Activated T-cell treated with anti-CD3 and anti-CD28 coated beads, Interleukin-2, amount 50 U/mL, for 72 hours (primary cell): ENCODE measurements around the gene TBC1D14. TPM values are rescaled to one million over a fixed set of nuclear protein-coding genes. Genes with fewer than 3 reads are reported as not detected.
A peak's percentile ranks its signal among the peaks of the same experiment; 100 is the strongest.

Experiments used
- ATAC-seq, 2 donors: fragments of 150-1000 bp; cut with Tn5 transposase; replicated peaks in 1 of 2; 2 replicates each; pipeline ENCODE4 v1.10.0; 2021; ENCODE audit warnings: moderate library complexity in 2 of 2, mild to moderate bottlenecking in 1 of 2
- DNase-seq, 2 donors: peaks; one replicate each; pipeline ENCODE4 v3.0.0; 2021 to 2022; ENCODE audit warnings: mixed read lengths in 1 of 2
- H3K27ac Mint-ChIP-seq: one replicate; pipeline ENCODE4 v1.8.0; 2022; ENCODE audit warnings: mild to moderate bottlenecking, moderate library complexity, mixed read lengths
- H3K27me3 Mint-ChIP-seq: one replicate; pipeline ENCODE4 v1.8.0; 2022; ENCODE audit warnings: low read depth, mixed read lengths
- H3K36me3 Mint-ChIP-seq, 2 donors: one replicate each; pipeline ENCODE4 v1.8.0; 2022; ENCODE audit warnings: mixed read lengths in 2 of 2, mild to moderate bottlenecking in 1 of 2; ENCODE audit not compliant: insufficient read depth in 2 of 2
- H3K4me1 Mint-ChIP-seq: one replicate; pipeline ENCODE4 v1.8.0; 2022; ENCODE audit warnings: low read depth, mixed read lengths
- H3K4me3 Mint-ChIP-seq, 2 donors: one replicate each; pipeline ENCODE4 v1.8.0; 2022; ENCODE audit warnings: mild to moderate bottlenecking in 2 of 2, mixed read lengths in 2 of 2, moderate library complexity in 2 of 2
- H3K9me3 Mint-ChIP-seq, 2 donors: one replicate each; pipeline ENCODE4 v1.8.0; 2022; ENCODE audit warnings: mixed read lengths in 2 of 2
- total RNA-seq, 2 donors: library from RNA; stranded (reverse); gene quantifications; one replicate each; pipeline ENCODE4 v1.2.3, GENCODE V29; 2022

The TBC1D14 gene
- total RNA-seq, 2 donors from 2014 or later: 26.5 to 32.4 TPM

- H3K36me3 Mint-ChIP-seq: peaks cover 9 to 10% of the 10 kb centered on the region in 2 donors
- no peak for ATAC-seq
- peaks cover 5% of the 10 kb centered on the region for H3K27me3 Mint-ChIP-seq
- H3K4me3 Mint-ChIP-seq: peak overlapping the region; percentile 99
- no peaks in the 10 kb centered on the region for H3K9me3 Mint-ChIP-seq
- peak overlapping the region; percentile 76 for H3K27ac Mint-ChIP-seq
- no peak for DNase-seq
- peaks cover 53% of the 10 kb centered on the region for H3K4me1 Mint-ChIP-seq
Observed at GRCh38 chr4:7067126-7067451, 157.5 kb downstream of the TBC1D14 start.

DNA sequence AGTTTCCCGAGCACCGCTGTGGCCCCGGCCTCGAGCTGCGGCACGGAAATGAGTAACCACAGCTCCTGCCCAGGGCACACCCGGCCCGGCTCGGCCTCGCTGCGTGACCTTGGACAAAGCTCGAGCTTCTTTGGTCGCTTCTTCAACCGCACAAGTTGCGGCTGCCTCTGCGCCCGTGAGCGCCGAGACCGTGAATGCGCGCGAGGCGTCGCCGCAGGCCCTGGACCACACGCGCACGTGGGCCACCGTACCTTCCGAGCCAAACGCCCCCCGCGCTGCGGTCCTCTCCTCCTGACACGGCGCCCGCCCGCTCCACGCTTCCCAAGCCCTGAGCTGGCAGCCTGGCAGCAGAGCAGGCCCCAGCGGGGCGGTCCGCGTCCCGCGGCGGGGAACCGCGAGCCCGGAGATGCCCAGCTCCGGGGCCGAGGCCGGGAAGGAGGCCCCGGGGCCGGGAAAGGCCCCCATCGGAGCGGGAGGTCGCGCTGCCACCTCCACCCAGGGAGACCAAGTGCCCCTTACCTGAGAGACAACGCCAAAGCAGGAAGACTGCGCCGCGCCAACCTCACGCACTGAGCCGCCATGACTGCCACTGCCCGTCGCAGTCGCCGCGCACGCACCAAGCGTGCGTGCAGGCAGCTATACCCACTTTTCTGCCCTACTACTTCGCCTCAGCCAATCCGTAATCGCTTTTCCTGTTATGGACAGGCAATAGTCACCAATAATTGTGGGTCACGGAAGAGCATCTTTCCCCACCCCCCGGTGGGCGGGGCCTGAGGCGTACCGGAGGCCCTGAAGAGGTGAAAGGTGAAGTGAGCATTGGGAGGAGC, 158.0 kb downstream of the TBC1D14 start, which contains the start of gene GRPEL1:
Gene GRPEL1 (minus strand): TSS at position 613 of the 827 bp plus-strand sequence. CDS start 32 bp downstream, at position 581.
- ATAC-seq: peak; percentile 94
- no peaks in the 10 kb centered on the region for H3K9me3 Mint-ChIP-seq
- H3K4me1 Mint-ChIP-seq: peaks cover 53% of the 10 kb centered on the region
- H3K36me3 Mint-ChIP-seq: peaks cover 7 to 10% of the 10 kb centered on the region in 2 donors
- H3K4me3 Mint-ChIP-seq: peak within 1 kb of the TSS; percentile 99
- H3K27me3 Mint-ChIP-seq: peaks cover 5% of the 10 kb centered on the region
- peak; percentile 100 for DNase-seq
- peak within 1 kb of the TSS; percentile 94 for H3K27ac Mint-ChIP-seq

GRCh38 chr4:7068279-7068842, 158.7 kb downstream of the TBC1D14 start:
- Mint-ChIP-seq H3K4me3 (peak overlapping the region; percentile 99), H3K4me1 (peaks cover 53% of the 10 kb centered on the region), H3K27ac (peak overlapping the region; percentile 94), H3K36me3 (peaks cover 2 to 10% of the 10 kb centered on the region in 2 donors), H3K27me3 (peaks cover 5% of the 10 kb centered on the region), H3K9me3 (no peaks in the 10 kb centered on the region)
- no peak for ATAC-seq
- no peak for DNase-seq

DNA sequence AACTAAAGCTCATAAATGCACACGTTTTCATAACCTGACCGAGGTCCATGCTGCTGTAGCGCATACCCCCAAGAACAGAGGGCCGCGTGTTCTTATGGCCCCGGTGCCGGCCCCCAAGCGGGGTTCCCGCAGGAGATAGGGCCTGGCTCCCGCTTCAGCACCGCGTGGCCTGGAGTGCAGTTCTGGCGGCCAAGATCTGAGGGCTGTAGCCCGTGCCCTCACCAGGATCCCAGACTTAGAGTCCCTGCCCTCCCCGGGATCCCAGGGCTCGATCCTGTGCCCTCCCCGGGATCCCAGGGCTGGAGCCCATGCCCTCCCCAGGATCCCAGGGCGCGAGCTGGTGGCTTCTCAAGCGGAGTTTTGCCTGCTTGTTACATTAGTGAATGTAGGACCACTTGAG, 159.3 kb downstream of the TBC1D14 start:
- no peak for DNase-seq
- no peak for ATAC-seq
- peak overlapping the region; percentile 99 for H3K4me3 Mint-ChIP-seq
- H3K36me3 Mint-ChIP-seq: peaks cover 2 to 7% of the 10 kb centered on the region in 2 donors
- H3K27me3 Mint-ChIP-seq: peaks cover 5% of the 10 kb centered on the region
- H3K9me3 Mint-ChIP-seq: no peaks in the 10 kb centered on the region
- H3K27ac Mint-ChIP-seq: peak overlapping the region; percentile 94
- H3K4me1 Mint-ChIP-seq: peaks cover 50% of the 10 kb centered on the region

DNA sequence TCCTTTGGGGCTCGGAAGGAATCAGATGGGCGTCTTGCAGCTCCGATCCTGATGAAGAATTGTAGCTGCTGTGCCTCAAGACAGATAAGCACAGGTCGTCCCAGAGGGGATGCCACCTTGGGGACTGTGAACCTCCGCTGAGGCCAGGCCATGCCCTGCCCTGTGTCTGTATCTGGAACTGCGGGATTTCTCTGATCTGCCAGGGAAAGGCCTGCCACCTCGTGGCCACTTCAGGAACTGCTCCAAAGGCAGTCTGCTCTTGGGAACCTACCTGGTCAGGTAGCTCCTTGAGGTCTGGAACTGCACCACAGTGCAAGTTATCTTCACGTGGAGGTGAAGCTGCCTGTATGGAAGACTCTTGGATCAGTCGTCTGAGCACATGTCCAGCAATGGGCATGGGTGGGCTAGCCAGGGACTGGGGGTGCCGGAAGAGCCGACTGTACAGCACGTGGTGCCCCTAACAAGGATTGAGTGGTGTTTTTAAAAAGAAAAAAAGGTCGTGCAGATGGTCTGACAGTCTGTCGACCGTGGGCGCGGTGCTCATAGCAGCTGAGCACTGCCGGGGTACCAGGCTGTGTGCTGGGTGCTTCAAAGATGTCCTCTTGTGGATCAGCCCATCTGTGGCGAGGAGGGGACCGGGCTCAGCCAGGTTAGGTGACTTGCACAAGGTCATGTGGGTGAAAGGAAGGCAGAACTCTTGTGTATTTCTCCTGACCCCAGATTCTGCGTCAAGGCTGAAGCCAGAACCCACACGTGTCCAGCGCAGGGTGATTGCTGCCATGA, 161.3 kb downstream of the TBC1D14 start:
- peak; percentile 25 to 33 for ATAC-seq
- no peak overlapping the region for H3K27ac Mint-ChIP-seq

GRCh38 chr4:7073059-7073458, 163.4 kb downstream of the TBC1D14 start:
- Mint-ChIP-seq H3K9me3 (no peaks in the 10 kb centered on the region), H3K36me3 (no peaks in the 10 kb centered on the region), H3K4me1 (peaks cover 22% of the 10 kb centered on the region), H3K27ac (no peak overlapping the region), H3K27me3 (peaks cover 5% of the 10 kb centered on the region), H3K4me3 (no peak overlapping the region)
- no peak for DNase-seq
- ATAC-seq: no peak

More for the DNA sequence above, 161.3 kb downstream of the TBC1D14 start:
- Mint-ChIP-seq H3K9me3 (no peaks in the 10 kb centered on the region), H3K4me3 (no peak overlapping the region), H3K27me3 (peaks cover 5% of the 10 kb centered on the region), H3K36me3 (peaks cover 2 to 3% of the 10 kb centered on the region in 2 donors), H3K4me1 (peaks cover 37% of the 10 kb centered on the region)
- peak; percentile 85 to 88 for DNase-seq

GRCh38 chr4:7073526-7074390, 164.1 kb downstream of the TBC1D14 start:
- no peaks in the 10 kb centered on the region for H3K36me3 Mint-ChIP-seq
- peak; percentile 21 to 30 for DNase-seq
- no peak overlapping the region for H3K27ac Mint-ChIP-seq
- ATAC-seq: peak in 1 of 2 donors; percentile 12
- peaks cover 5% of the 10 kb centered on the region for H3K27me3 Mint-ChIP-seq
- no peak overlapping the region for H3K4me3 Mint-ChIP-seq
- H3K4me1 Mint-ChIP-seq: peaks cover 17% of the 10 kb centered on the region
- H3K9me3 Mint-ChIP-seq: no peaks in the 10 kb centered on the region

DNA sequence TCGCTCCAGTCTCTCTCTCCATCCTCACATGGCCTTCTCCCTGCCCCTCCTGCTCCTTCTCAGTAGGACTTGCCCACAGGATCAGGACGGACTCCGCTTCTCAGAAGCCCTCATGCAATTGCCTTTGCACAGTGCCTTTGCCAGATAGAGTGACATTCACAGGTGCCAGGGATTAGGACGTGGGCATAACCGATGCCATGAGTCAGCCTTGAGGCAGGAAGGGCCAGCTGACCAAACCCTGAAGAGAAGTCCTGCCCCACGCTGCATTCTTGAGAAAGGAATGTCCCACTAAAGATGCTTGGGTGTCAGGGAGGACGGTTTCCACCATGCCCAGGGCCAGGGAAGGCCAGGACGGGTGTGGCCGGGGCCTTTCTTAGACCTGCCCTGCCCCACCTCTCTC, 164.8 kb downstream of the TBC1D14 start:
- DNase-seq (no peak), ATAC-seq (no peak)
- no peaks in the 10 kb centered on the region for H3K9me3 Mint-ChIP-seq
- peaks cover 5% of the 10 kb centered on the region for H3K27me3 Mint-ChIP-seq
- no peak overlapping the region for H3K4me3 Mint-ChIP-seq
- no peaks in the 10 kb centered on the region for H3K36me3 Mint-ChIP-seq
- no peak overlapping the region for H3K27ac Mint-ChIP-seq
- peaks cover 10% of the 10 kb centered on the region for H3K4me1 Mint-ChIP-seq

- no peak for DNase-seq
- Mint-ChIP-seq H3K36me3 (peaks cover 0 to 3% of the 10 kb centered on the region in 2 donors), H3K27ac (no peak overlapping the region), H3K4me1 (no peaks in the 10 kb centered on the region), H3K9me3 (no peaks in the 10 kb centered on the region), H3K27me3 (peaks cover 13% of the 10 kb centered on the region), H3K4me3 (no peak overlapping the region)
- ATAC-seq: peak in 1 of 2 donors; percentile 37
Observed at GRCh38 chr4:7075962-7076695, 166.5 kb downstream of the TBC1D14 start.

DNA sequence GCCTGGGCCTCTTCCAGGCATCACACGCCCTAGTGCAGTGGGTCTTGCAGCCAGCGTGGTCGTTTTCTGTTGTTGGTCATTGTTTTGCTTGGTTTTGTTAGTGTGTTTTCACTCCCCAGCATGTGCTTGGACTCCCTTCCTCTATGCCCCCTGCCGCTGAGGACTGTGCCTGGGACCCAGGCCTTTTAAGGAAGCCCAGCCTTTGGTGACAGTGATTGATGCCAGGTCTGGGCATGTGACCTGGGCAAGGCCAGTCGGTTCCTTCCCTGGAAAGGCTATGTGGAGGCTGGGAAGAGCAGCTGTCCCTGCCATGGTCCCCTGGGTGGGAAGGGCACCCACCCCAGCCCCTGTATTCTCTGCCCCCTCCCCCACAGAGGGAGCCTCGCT, 167.1 kb downstream of the TBC1D14 start:
- H3K27ac Mint-ChIP-seq: no peak overlapping the region
- H3K27me3 Mint-ChIP-seq: peaks cover 13% of the 10 kb centered on the region
- no peaks in the 10 kb centered on the region for H3K4me1 Mint-ChIP-seq
- H3K9me3 Mint-ChIP-seq: no peaks in the 10 kb centered on the region
- ATAC-seq (no peak), DNase-seq (no peak)
- peaks cover 0 to 3% of the 10 kb centered on the region in 2 donors for H3K36me3 Mint-ChIP-seq
- H3K4me3 Mint-ChIP-seq: no peak overlapping the region

DNA sequence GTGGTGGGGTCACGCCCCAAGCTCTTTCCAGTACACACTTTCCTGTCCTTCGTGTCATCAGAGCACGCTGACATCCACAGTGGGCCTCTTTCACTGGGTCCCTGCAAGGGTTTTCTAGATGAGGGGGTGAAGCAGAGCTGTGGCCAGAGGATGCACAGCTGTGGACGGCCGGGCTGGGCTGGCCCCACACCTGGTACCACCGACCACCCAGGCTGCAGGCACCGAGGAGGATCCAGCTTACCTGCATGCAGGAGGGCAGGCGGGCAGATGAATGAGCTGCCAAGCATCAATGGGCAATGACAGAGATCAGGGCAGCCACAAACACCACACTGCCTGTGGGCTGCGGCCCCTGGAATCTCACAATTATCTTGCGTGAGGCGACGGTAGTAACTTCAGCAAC, 167.7 kb downstream of the TBC1D14 start:
- Mint-ChIP-seq H3K27me3 (peaks cover 13% of the 10 kb centered on the region), H3K4me1 (no peaks in the 10 kb centered on the region), H3K36me3 (peaks cover 0 to 3% of the 10 kb centered on the region in 2 donors), H3K4me3 (no peak overlapping the region), H3K9me3 (no peaks in the 10 kb centered on the region), H3K27ac (no peak overlapping the region)
- ATAC-seq (no peak), DNase-seq (no peak)

GRCh38 chr4:7078025-7078424, 168.4 kb downstream of the TBC1D14 start:
- Mint-ChIP-seq H3K4me3 (no peak overlapping the region), H3K9me3 (no peaks in the 10 kb centered on the region), H3K27ac (no peak overlapping the region), H3K36me3 (peaks cover 0 to 3% of the 10 kb centered on the region in 2 donors), H3K4me1 (no peaks in the 10 kb centered on the region), H3K27me3 (peaks cover 13% of the 10 kb centered on the region)
- no peak for DNase-seq
- ATAC-seq: no peak
